ENCODE results near the gene GSTO2.

The GSTO2 gene

DNA sequence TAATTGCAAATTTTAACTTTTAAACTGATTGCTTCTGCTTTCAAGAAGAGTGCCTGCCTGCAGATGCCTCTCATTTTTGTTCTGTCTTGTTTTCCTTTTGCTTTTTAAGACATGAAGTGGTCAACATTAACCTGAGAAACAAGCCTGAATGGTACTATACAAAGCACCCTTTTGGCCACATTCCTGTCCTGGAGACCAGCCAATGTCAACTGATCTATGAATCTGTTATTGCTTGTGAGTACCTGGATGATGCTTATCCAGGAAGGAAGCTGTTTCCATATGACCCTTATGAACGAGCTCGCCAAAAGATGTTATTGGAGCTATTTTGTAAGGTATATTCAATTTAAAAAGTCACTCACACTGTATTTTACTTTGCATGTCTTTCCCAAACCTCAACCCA, 8.8 kb downstream of the GSTO2 start:
- H3K4me3 ChIP-seq (ENCODE audit: control insufficient read depth, low read depth, low read length): no peak overlapping the region
- TF ChIP-seq, protein P1, sequence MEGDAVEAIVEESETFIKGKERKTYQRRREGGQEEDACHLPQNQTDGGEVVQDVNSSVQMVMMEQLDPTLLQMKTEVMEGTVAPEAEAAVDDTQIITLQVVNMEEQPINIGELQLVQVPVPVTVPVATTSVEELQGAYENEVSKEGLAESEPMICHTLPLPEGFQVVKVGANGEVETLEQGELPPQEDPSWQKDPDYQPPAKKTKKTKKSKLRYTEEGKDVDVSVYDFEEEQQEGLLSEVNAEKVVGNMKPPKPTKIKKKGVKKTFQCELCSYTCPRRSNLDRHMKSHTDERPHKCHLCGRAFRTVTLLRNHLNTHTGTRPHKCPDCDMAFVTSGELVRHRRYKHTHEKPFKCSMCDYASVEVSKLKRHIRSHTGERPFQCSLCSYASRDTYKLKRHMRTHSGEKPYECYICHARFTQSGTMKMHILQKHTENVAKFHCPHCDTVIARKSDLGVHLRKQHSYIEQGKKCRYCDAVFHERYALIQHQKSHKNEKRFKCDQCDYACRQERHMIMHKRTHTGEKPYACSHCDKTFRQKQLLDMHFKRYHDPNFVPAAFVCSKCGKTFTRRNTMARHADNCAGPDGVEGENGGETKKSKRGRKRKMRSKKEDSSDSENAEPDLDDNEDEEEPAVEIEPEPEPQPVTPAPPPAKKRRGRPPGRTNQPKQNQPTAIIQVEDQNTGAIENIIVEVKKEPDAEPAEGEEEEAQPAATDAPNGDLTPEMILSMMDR (IDR thresholded peaks at IDR 0.05; ENCODE audit: control insufficient read depth, insufficient read depth, low read depth, low read length, missing control alignments): no peak
- no peak for DNase-seq (ENCODE audit: low read depth)

DNA sequence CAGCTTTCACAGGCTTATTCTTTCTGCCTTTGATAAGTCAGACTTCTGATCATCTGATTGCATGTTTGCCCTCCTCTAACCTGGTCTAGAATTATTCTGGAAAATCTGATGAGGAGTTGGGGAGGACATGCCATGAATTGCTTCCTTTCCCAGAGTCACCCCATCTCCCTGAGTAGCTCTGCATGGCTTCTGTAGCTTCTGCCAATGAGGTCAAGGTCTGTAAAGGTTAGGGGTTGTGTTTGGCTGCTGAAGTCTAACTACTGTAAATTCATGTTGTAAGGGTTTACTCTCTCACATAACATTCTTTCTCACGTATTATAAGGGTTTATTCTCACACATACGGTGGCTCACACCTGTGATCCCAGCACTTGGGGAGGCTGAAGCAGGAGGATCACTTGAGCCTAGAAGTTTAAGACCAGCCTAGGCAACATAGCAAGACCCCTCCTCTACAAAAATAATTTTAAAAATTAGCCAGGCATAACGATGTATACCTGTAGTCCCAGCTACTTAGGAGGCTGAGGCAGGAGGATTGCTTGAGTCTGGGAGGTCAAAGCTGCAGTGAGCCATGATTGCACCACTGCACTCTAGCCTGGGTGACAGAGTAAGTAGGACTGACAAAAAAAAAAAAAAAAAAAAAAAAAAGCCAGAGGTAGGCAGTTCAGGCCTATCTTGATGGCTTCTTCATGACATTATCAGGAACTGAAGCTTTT, 10.7 kb downstream of the GSTO2 start:
- TF ChIP-seq, protein P1 (IDR thresholded peaks at IDR 0.05; ENCODE audit: control insufficient read depth, insufficient read depth, low read depth, low read length, missing control alignments): no peak
- DNase-seq (ENCODE audit: low read depth): no peak
- H3K4me3 ChIP-seq (ENCODE audit: control insufficient read depth, low read depth, low read length): no peak overlapping the region

DNA sequence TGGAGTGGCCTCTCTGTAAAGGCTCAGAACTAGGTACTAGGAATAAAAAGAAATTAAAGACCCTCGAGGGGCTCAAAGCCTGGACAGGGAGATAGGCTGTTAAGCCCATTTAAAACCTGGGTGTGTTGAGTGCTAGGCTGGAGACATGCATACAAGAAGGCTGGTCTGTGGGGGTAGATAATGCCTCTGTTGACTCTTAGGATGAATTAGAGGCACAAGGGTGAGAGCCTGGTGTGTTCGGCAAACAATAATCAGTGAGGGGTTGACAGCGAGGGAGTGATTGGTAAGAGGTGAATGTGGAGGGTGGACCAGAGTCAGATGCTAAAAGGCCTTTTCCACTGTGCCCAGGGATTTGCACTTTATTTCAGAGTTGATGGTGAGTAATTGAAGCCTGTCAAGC, 12.7 kb downstream of the GSTO2 start:
- no peak overlapping the region for H3K4me3 ChIP-seq (ENCODE audit: control insufficient read depth, low read depth, low read length)
- TF ChIP-seq, protein P1 (IDR thresholded peaks at IDR 0.05; ENCODE audit: control insufficient read depth, insufficient read depth, low read depth, low read length, missing control alignments): no peak
- DNase-seq (ENCODE audit: low read depth): no peak

DNA sequence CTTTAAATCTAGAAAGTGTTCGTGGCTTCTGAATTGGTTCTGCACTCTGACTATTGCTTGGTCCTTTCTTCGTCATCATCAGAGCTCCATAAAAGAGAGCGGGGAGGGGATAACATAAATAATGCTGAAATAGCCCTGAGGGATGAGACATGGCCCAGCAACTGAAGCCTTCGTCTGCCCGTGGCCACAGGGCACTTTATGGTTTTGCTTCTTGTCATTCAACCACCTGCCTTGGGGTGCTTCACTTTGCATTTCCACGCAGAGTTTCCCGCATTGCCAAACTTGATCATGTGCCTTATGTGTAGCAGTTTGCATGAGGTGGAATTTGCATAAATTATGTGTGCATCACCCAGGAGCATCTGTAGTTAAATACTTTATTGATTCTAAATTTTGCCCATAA, 15.9 kb downstream of the GSTO2 start:
- TF ChIP-seq, protein P1 (IDR thresholded peaks at IDR 0.05; ENCODE audit: control insufficient read depth, insufficient read depth, low read depth, low read length, missing control alignments): no peak
- H3K4me3 ChIP-seq (ENCODE audit: control insufficient read depth, low read depth, low read length): no peak overlapping the region
- DNase-seq (ENCODE audit: low read depth): no peak

DNA sequence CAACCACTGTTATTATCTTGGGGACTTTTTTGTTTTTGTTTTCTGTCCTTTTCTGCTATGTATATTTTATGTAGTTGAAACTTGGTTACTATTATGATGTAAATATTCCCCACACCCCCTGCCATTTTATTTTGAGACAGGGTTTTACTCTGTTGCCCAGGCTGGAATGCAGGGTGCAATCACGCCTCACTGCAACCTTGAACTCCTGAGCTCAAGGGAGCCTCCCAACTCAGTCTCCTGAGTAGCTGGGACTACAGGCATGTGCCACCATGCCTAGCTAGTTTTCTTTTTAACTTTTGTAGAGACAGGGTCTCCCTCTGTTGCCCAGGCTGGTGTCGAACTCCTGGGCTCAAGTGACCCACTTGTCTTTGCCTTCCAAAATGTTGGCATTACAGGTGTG, 18.0 kb downstream of the GSTO2 start:
- TF ChIP-seq, protein P1 (IDR thresholded peaks at IDR 0.05; ENCODE audit: control insufficient read depth, insufficient read depth, low read depth, low read length, missing control alignments): no peak
- DNase-seq (ENCODE audit: low read depth): no peak
- H3K4me3 ChIP-seq (ENCODE audit: control insufficient read depth, low read depth, low read length): no peak overlapping the region

DNA sequence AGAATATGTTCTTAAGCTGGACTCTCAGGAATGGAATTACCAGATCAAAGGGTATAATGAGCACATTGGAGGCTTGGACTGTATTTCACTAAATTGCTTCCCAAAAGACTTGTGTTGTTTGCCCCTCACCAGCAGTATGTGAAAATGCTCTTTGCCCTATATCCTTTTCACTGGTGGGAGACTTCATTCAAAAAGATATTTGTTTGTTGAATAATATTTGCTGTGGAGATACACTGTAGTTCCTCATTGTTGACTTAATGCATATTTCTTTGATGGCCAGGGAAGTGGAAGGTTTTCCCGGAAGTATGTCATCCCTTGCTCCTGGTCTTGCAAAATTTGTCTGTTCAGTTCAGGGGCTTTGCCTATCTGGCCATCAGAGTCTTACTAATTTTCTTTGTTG, 19.4 kb downstream of the GSTO2 start:
- DNase-seq (ENCODE audit: low read depth): no peak
- TF ChIP-seq, protein P1 (IDR thresholded peaks at IDR 0.05; ENCODE audit: control insufficient read depth, insufficient read depth, low read depth, low read length, missing control alignments): no peak
- H3K4me3 ChIP-seq (ENCODE audit: control insufficient read depth, low read depth, low read length): no peak overlapping the region

All from AG09309 (cell line).